Middle frontal gyrus (tissue), 1 donor: ENCODE data around the gene IFNA14.
"Not testable (repeated sequence)": the region's sequence is repeated elsewhere in the genome, so short reads cannot be mapped to it uniquely, and the experiment has no call there.

Experiments
- DNase-seq: peaks from one replicate; pipeline ENCODE4 v3.0.0-alpha.2; 2015; ENCODE audit warnings: low spot score; ENCODE audit errors: extremely low spot score

IFNA14 gene

GRCh38 chr9:21217211-21217610 is 22.6 kb downstream of the IFNA14 start, which contains the start of gene IFNA16:
TSS of gene IFNA16 (minus strand) at chr9:21217311. CDS start at chr9:21217305, 6 bp downstream.
- DNase-seq = not testable (repeated sequence)

DNA sequence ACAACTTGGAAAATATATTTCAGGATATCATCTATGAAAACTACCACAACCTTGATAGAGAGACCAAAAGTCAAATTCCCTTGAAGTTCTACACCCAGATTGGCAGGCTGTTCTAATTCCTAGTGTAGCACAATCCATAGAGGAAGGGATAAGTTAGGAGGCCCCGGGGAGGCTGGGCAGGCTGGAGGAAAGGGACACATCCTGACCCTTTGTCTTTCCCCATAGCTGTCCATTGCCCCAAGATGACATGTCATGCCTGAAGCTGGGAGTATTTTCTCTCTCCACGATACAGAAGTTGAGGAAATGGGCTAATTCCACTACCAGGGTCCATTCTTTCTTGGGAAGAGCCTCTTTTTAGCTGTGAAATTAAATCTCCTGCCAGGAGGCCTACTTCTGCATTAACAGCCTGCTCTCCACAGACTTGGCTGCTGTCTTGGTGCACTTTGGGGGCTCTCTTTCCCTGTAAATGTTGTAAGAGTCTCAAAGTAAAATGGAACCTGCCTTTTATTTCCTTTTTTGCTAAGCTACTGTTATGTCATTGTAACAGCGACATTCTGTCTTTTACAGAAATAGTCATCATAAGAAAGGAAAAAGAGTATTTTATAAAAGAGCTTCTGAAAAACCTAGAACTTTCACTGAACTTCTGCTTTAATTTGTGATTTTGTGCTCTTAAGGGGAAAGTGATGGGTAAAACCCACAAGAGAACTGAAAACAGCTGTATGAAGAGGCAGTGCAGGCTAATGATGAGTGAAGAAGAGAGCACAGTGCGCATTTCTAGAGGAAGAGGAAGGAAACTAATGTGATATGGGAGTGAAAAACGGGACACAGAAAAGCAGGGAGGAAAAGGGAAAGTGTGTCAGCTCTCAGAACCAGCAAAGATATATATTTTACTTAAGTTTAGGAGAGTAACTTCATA is 26.1 kb downstream of the IFNA14 start:
- DNase-seq = not testable (repeated sequence)

- not testable (repeated sequence) for DNase-seq
These were observed 27.6 kb downstream of the IFNA14 start for GRCh38 chr9:21212160-21212559.

DNA sequence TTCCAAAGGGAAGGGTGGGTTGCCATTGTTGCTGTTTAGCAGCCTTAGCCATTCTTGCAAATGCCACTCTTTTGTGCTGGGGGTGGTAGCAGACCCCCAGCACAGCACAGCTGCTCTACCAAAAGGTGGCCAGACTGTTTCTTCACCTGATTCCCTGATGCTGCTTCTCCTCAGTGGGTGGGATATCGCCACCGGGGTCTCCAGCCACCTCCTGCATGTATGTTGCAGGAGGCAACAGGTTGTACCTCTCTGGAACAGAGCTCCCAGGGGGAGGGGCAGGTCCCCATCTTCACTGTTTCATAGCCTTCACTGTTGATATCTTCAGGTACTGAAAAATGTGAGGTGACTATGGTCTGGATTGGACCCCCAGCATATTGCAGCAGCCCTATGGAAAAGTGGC is 29.0 kb downstream of the IFNA14 start:
- DNase-seq = not testable (repeated sequence)

GRCh38 chr9:21210311-21210710 is 29.5 kb downstream of the IFNA14 start:
- no peak for DNase-seq

DNA sequence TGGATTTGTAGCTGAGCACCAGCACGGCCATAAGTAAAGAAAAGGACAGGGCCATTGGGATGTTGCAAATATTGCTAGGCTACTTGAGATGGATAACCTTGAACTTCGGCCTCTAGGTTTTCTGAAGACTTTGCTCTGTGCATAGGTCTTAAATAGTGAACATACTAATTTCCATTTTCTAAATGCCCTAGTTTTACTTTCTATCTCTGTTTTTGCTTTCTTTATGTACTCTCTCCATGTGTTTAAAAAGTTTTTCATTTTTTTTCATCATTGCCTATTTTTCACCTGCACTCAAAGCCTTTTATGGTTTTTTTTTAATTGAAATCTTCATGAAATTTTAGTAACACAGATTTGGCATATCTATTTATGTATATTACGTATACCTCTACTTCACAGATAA is 32.8 kb downstream of the IFNA14 start, which contains the start of gene IFNA10:
TSS of gene IFNA10 (minus strand) at position 101 of the 400 bp plus-strand sequence. CDS start at position 55, 46 bp downstream.
- DNase-seq = not testable (repeated sequence)

GRCh38 chr9:21205204-21205603 is 34.6 kb downstream of the IFNA14 start:
- DNase-seq = no peak

DNA sequence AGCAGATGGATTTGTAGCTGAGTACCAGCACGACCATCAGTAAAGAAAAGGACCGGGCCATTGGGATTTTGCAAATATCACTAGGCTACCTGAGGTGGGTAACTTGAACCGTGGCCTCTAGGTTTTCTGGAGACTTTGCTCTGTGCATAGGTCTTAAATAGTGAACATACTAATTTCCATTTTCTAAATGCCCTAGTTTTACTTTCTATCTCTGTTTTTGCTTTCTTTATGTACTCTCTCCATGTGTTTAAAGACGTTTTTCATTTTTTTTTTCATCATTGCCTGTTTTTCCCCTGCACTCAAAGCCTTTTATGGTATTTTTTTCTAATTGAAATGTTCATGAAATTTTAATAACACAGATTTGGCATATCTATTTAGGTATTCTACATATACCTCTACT is 37.7 kb downstream of the IFNA14 start, which contains the start of gene IFNA7:
TSS of gene IFNA7 (minus strand) at position 101 of the 400 bp plus-strand sequence. CDS start at position 61, 40 bp downstream.
- DNase-seq = not testable (repeated sequence)

DNA sequence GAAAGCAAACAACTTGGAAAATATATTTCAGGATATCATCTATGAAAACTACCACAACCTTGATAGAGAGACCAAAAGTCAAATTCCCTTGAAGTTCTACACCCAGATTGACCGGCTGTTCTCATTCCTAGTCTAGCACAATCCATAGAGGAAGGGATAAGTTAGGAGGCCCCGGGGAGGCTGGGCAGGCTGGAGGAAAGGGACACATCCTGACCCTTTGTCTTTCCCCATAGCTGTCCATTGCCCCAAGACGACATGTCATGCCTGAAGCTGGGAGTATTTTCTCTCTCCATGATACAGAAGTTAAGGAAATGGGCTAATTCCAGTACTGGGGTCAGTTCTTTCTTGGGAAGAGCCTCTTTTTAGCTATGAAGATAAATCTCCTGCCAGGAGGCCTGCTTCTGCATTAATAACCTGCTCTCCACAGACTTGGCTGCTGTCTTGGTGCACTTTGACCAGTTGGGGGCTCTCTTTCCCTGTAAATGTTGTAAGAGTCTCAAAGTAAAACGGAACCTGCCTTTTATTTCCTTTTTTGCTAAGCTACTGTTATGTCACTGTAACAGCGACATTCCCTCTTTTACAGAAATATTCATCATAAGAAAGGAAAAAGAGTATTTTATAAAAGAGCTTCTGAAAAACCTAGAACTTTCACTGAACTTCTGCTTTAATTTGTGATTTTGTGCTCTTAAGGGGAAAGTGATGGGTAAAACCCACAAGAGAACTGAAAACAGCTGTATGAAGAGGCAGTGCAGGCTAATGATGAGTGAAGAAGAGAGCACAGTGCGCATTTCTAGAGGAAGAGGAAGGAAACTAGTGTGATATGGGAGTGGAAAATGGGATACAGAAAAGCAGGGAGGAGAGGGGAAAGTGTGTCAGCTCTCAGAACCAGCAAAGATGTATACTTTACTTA is 44.7 kb downstream of the IFNA14 start:
- not testable (repeated sequence) for DNase-seq
